ENCODE results near the gene NSD2. TPM values are rescaled to one million over a fixed set of nuclear protein-coding genes. Genes with fewer than 3 reads are reported as not detected.

Gene NSD2
- total RNA-seq, 1 experiment from 2014 or later = 54.9 TPM

DNA sequence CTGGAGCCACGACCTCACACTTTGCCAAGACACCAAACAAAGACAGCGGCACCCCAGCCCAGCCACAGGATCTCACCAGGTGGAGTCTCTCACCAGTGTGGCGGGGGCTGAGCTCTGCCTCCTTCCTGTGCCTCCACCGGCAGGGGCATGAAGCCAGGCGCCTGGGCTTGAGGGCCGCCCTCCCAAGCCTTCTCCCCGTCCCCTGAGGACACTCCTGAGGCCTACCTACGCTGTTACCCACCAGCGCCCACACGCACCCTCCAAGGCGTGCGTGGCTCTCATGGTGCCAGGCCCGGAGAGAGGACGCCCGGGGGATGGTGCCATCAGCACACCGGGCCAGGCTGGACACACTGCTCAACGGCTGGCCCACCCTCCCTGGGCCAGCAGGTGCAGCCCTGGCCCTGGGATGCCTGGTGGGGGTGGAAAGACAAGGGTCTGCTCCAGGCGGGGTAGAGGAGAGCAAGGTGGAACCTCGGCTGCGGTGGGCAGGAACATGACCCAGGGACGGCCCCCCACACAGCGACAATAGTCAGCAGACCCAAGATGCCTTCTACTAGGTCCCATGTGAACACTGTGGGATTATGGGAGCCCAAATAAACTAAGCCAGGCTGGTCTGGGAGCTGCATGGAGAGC lies 115.5 kb downstream of the NSD2 start:
- no peaks in the 10 kb centered on the region for H3K9me3 ChIP-seq (ENCODE audit: low read length)
- no peak overlapping the region for H3K4me3 ChIP-seq (ENCODE audit: low read length)
- no peaks in the 10 kb centered on the region; the same call in 1 of the 2 replicates for H3K4me1 ChIP-seq (ENCODE audit: low read length)
- H3K27ac ChIP-seq (ENCODE audit: low read length) = no peak overlapping the region
- H3K9me2 ChIP-seq (replicated peaks; ENCODE audit: insufficient read depth, low read length) = no peaks in the 10 kb centered on the region
- DNase-seq = no peak
- H3K27me3 ChIP-seq (ENCODE audit: low read length) = no peaks in the 10 kb centered on the region
- peaks cover 5% of the 10 kb centered on the region; the same call in 1 of the 2 replicates for H3K36me3 ChIP-seq (ENCODE audit: insufficient read depth, low read length)
- no peak overlapping the region for H2AFZ ChIP-seq (ENCODE audit: low read length)
- no peak overlapping the region for H3K4me2 ChIP-seq (ENCODE audit: low read depth, low read length, poor library complexity, severe bottlenecking)
- H3K79me2 ChIP-seq (ENCODE audit: low read length) = peaks cover 5% of the 10 kb centered on the region
- peaks cover 12% of the 10 kb centered on the region; the same call in 1 of the 2 replicates for H4K20me1 ChIP-seq (ENCODE audit: insufficient read depth, low read depth, low read length)
- no peak overlapping the region for H3K9ac ChIP-seq (ENCODE audit: low read length)

DNA sequence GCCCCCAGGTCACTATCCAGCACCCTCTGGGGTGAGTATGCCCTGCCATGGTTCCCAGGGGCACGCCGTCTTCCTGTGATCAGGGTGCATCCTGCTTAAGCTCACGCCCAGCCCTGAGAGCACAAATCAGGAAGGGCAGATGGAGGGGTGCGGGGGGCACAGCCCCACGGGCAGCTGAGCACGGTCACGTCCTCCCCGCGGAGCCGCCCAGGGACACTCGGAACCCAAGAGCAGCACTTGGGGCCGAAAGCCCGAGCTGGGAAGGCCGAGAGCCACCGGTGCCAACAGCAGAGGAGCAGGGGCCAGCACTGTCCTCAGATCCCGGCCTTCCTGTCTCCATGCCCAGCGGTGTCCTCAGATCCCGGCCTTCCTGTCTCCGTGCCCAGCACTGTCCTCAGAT lies 116.1 kb downstream of the NSD2 start:
- Histone ChIP-seq H3K27me3 (ENCODE audit: low read length) (no peaks in the 10 kb centered on the region), H4K20me1 (ENCODE audit: insufficient read depth, low read depth, low read length) (peaks cover 15% of the 10 kb centered on the region; the same call in 1 of the 2 replicates), H3K4me3 (ENCODE audit: low read length) (no peak overlapping the region), H3K4me1 (ENCODE audit: low read length) (no peaks in the 10 kb centered on the region; the same call in 1 of the 2 replicates), H3K9me2 (replicated peaks; ENCODE audit: insufficient read depth, low read length) (no peaks in the 10 kb centered on the region), H3K9me3 (ENCODE audit: low read length) (no peaks in the 10 kb centered on the region), H3K9ac (ENCODE audit: low read length) (no peak overlapping the region), H3K36me3 (ENCODE audit: insufficient read depth, low read length) (no peaks in the 10 kb centered on the region), H3K27ac (ENCODE audit: low read length) (no peak overlapping the region), H3K79me2 (ENCODE audit: low read length) (peaks cover 8% of the 10 kb centered on the region), H2AFZ (ENCODE audit: low read length) (no peak overlapping the region), H3K4me2 (ENCODE audit: low read depth, low read length, poor library complexity, severe bottlenecking) (no peak overlapping the region)
- no peak for DNase-seq

DNA sequence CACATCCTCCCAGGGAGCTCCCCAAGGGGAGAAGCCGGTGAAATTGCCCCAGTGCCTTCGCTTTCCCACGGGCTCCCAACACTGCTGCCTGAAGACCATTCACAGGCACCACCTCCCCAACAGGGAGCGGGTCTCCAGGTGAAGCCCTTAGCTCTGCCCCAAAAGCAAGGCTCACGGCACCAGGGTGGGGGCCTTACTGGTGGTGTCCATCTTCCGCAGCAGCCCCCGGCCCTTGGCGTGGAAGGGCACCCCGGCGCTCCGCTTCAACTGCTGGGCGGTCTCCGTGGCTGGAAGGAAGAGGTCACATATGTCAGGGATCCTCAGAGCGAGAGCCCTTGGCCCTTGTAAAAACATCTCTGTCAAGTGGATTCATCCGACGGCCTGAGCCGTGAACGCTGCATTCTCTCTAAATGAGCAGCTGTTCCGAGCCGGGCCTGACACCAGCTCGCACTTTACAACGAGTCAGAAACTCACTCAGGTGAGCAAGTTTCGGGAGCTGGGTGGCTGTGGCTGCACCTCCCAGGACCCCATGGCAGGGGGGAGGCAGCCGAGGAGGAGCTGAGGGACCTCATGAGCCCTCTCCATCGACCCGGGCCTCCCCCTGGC lies 116.6 kb downstream of the NSD2 start:
- H3K4me3 ChIP-seq (ENCODE audit: low read length) = no peak overlapping the region
- no peaks in the 10 kb centered on the region for H3K9me3 ChIP-seq (ENCODE audit: low read length)
- no peak overlapping the region for H3K9ac ChIP-seq (ENCODE audit: low read length)
- peaks cover 16% of the 10 kb centered on the region; the same call in 1 of the 2 replicates for H4K20me1 ChIP-seq (ENCODE audit: insufficient read depth, low read depth, low read length)
- H3K9me2 ChIP-seq (replicated peaks; ENCODE audit: insufficient read depth, low read length) = no peaks in the 10 kb centered on the region
- H3K79me2 ChIP-seq (ENCODE audit: low read length) = peaks cover 12% of the 10 kb centered on the region
- H3K36me3 ChIP-seq (ENCODE audit: insufficient read depth, low read length) = no peaks in the 10 kb centered on the region
- H3K27ac ChIP-seq (ENCODE audit: low read length) = no peak overlapping the region
- H2AFZ ChIP-seq (ENCODE audit: low read length) = no peak overlapping the region
- no peaks in the 10 kb centered on the region; the same call in 1 of the 2 replicates for H3K4me1 ChIP-seq (ENCODE audit: low read length)
- no peak overlapping the region for H3K4me2 ChIP-seq (ENCODE audit: low read depth, low read length, poor library complexity, severe bottlenecking)
- DNase-seq = no peak
- no peaks in the 10 kb centered on the region for H3K27me3 ChIP-seq (ENCODE audit: low read length)

DNA sequence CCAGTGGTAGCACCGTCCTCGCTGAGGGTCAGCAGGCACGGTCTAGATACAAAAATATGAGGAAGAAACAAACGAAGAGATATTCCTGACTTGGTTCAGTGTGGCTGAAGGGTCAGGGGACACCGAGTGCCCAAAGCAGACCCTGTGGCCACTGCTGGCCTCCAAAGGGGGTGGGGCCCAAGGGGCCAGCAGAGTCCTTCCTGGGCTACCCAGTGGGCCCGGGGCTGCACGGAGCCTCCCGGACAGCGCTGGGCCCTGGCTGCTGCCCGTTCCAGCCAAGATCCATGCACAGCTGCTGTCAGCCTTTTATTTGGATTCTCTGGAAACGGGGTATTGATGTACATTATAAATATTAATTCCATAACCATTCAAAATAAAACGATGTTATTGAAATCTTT lies 117.1 kb downstream of the NSD2 start:
- no peak overlapping the region for H2AFZ ChIP-seq (ENCODE audit: low read length)
- H3K9me3 ChIP-seq (ENCODE audit: low read length) = no peaks in the 10 kb centered on the region
- no peaks in the 10 kb centered on the region for H3K9me2 ChIP-seq (replicated peaks; ENCODE audit: insufficient read depth, low read length)
- peaks cover 16% of the 10 kb centered on the region; the same call in 1 of the 2 replicates for H4K20me1 ChIP-seq (ENCODE audit: insufficient read depth, low read depth, low read length)
- H3K27me3 ChIP-seq (ENCODE audit: low read length) = no peaks in the 10 kb centered on the region
- H3K4me3 ChIP-seq (ENCODE audit: low read length) = no peak overlapping the region
- H3K4me1 ChIP-seq (ENCODE audit: low read length) = no peaks in the 10 kb centered on the region; the same call in 1 of the 2 replicates
- H3K4me2 ChIP-seq (ENCODE audit: low read depth, low read length, poor library complexity, severe bottlenecking) = no peak overlapping the region
- peaks cover 17% of the 10 kb centered on the region for H3K79me2 ChIP-seq (ENCODE audit: low read length)
- H3K36me3 ChIP-seq (ENCODE audit: insufficient read depth, low read length) = no peaks in the 10 kb centered on the region
- no peak overlapping the region for H3K27ac ChIP-seq (ENCODE audit: low read length)
- no peak for DNase-seq
- H3K9ac ChIP-seq (ENCODE audit: low read length) = no peak overlapping the region

DNA sequence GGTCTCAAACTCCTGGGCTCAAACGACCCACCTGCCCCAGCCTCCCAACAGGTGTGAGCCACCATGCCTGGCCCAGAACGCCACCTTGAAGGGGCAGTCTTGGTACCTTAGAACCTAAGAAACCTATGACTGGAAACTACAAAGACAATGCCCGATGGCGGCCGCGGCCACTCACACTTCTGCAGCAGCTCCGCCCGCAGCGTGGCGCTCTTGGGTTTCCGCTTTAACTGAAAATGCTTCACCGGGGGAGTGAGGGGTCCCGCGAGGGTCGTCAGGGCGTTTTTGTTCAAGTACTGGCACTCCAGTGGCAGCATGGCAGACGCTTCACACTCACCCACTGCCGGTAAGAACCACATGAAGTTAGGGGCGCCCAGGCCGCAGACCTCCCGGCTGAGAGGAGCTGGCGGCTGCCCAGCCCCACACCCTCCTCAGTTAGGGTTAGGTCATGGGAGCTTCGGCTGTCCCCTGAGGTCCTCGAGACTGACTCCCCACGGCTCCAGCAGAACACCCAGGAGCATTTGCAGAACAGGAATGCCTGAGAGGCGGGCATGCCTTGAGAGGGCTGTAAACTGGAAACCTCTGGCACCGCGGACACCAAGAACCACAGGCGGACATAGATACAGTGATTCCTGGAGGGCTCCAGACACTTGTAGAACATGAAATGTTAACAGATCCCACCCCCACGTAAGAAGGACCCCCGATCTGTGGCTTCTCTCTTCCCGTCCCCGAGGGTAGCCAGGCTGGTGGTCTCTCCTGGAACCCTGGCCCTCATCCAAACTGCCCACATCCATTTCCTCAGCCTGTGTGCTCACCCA lies 118.5 kb downstream of the NSD2 start:
- Histone ChIP-seq H3K9ac (ENCODE audit: low read length) (no peak overlapping the region), H3K4me1 (ENCODE audit: low read length) (no peaks in the 10 kb centered on the region), H4K20me1 (ENCODE audit: insufficient read depth, low read depth, low read length) (peaks cover 6% of the 10 kb centered on the region), H3K27me3 (ENCODE audit: low read length) (no peaks in the 10 kb centered on the region), H3K9me2 (replicated peaks; ENCODE audit: insufficient read depth, low read length) (no peaks in the 10 kb centered on the region), H3K79me2 (ENCODE audit: low read length) (peaks cover 28% of the 10 kb centered on the region), H3K9me3 (ENCODE audit: low read length) (no peaks in the 10 kb centered on the region), H3K4me3 (ENCODE audit: low read length) (no peak overlapping the region), H3K4me2 (ENCODE audit: low read depth, low read length, poor library complexity, severe bottlenecking) (no peak overlapping the region), H3K27ac (ENCODE audit: low read length) (no peak overlapping the region), H3K36me3 (ENCODE audit: insufficient read depth, low read length) (no peaks in the 10 kb centered on the region), H2AFZ (ENCODE audit: low read length) (no peak overlapping the region)
- no peak for DNase-seq

DNA sequence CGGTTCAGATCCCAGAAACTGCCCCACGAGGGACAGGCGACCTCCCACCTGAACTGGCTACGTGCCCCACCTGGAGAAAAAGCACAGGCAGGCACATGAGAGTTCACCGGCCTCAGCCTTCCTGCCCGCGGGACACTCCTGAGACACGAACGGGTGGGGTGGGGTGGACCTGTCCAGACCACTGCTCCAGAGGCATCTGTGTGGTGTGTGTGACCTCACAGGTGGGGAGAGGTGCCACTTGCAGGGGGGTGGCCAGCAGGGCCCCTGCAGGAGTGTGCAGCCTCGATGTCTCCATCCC lies 119.1 kb downstream of the NSD2 start:
- H3K79me2 ChIP-seq (ENCODE audit: low read length) = peaks cover 34% of the 10 kb centered on the region
- no peaks in the 10 kb centered on the region for H3K9me2 ChIP-seq (replicated peaks; ENCODE audit: insufficient read depth, low read length)
- no peaks in the 10 kb centered on the region for H3K27me3 ChIP-seq (ENCODE audit: low read length)
- H4K20me1 ChIP-seq (ENCODE audit: insufficient read depth, low read depth, low read length) = peaks cover 6% of the 10 kb centered on the region
- no peak for DNase-seq
- peaks cover 4% of the 10 kb centered on the region; the same call in 1 of the 2 replicates for H3K36me3 ChIP-seq (ENCODE audit: insufficient read depth, low read length)
- no peaks in the 10 kb centered on the region for H3K9me3 ChIP-seq (ENCODE audit: low read length)
- H3K4me2 ChIP-seq (ENCODE audit: low read depth, low read length, poor library complexity, severe bottlenecking) = no peak overlapping the region
- H2AFZ ChIP-seq (ENCODE audit: low read length) = no peak overlapping the region
- no peak overlapping the region for H3K27ac ChIP-seq (ENCODE audit: low read length)
- H3K9ac ChIP-seq (ENCODE audit: low read length) = no peak overlapping the region
- no peaks in the 10 kb centered on the region for H3K4me1 ChIP-seq (ENCODE audit: low read length)
- no peak overlapping the region for H3K4me3 ChIP-seq (ENCODE audit: low read length)

DNA sequence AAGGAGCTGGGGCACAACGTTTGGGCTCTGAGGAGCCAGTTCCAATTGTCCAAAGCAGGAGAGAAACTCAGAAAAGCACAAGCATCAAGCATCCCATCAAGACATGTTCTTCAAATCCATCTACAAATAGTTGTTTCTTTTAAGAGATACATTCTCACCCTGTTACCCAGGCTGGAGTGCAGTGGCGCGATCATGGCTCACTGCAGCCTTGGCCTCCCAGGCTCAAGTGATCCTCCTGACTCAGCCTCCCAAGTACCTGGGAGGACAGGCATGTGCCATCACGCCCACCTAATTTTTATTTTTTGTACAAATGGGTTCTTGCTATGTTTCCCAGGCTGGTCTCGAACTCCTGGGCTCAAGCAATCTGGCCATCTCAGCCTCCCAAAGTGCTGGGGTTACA lies 119.5 kb downstream of the NSD2 start:
- Histone ChIP-seq H4K20me1 (ENCODE audit: insufficient read depth, low read depth, low read length) (peaks cover 6% of the 10 kb centered on the region), H3K36me3 (ENCODE audit: insufficient read depth, low read length) (peaks cover 8% of the 10 kb centered on the region; the same call in 1 of the 2 replicates), H2AFZ (ENCODE audit: low read length) (no peak overlapping the region), H3K4me1 (ENCODE audit: low read length) (peaks cover 3% of the 10 kb centered on the region), H3K4me3 (ENCODE audit: low read length) (no peak overlapping the region), H3K27me3 (ENCODE audit: low read length) (no peaks in the 10 kb centered on the region), H3K4me2 (ENCODE audit: low read depth, low read length, poor library complexity, severe bottlenecking) (no peak overlapping the region), H3K79me2 (ENCODE audit: low read length) (peaks cover 37% of the 10 kb centered on the region), H3K27ac (ENCODE audit: low read length) (no peak overlapping the region), H3K9me3 (ENCODE audit: low read length) (no peaks in the 10 kb centered on the region), H3K9me2 (replicated peaks; ENCODE audit: insufficient read depth, low read length) (no peaks in the 10 kb centered on the region), H3K9ac (ENCODE audit: low read length) (no peak overlapping the region)
- no peak for DNase-seq

DNA sequence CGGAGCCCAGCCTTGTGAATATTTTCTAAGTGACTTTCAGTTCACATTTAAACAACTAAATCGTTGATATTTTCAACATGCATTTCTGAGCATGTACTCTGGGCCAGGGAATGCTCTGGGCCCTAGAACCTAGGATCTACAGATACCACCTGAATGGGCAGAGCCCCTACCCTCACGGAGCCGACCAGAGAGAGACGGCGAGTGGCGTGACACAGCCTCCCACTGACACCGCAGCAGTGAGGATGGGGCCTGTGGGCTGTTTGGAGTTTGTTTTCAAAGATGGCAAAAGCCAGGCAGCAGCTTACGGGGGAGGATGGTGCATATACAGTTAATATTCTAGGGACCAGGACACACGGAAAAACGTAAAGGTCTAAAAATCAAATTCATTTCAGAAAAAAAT lies 119.9 kb downstream of the NSD2 start:
- Histone ChIP-seq H2AFZ (ENCODE audit: low read length) (no peak overlapping the region), H3K9ac (ENCODE audit: low read length) (no peak overlapping the region), H3K4me1 (ENCODE audit: low read length) (peaks cover 7% of the 10 kb centered on the region), H3K9me2 (replicated peaks; ENCODE audit: insufficient read depth, low read length) (no peaks in the 10 kb centered on the region), H3K27ac (ENCODE audit: low read length) (no peak overlapping the region), H3K4me2 (ENCODE audit: low read depth, low read length, poor library complexity, severe bottlenecking) (no peak overlapping the region), H3K27me3 (ENCODE audit: low read length) (no peaks in the 10 kb centered on the region), H4K20me1 (ENCODE audit: insufficient read depth, low read depth, low read length) (peaks cover 6% of the 10 kb centered on the region), H3K79me2 (ENCODE audit: low read length) (peaks cover 41% of the 10 kb centered on the region), H3K36me3 (ENCODE audit: insufficient read depth, low read length) (peaks cover 12% of the 10 kb centered on the region; the same call in 1 of the 2 replicates), H3K9me3 (ENCODE audit: low read length) (no peaks in the 10 kb centered on the region), H3K4me3 (ENCODE audit: low read length) (no peak overlapping the region)
- no peak for DNase-seq
